Measurements from ENCODE around the gene CACNA1S.
A peak's percentile ranks its signal among the peaks of the same experiment; 100 is the strongest.

The CACNA1S gene

DNA sequence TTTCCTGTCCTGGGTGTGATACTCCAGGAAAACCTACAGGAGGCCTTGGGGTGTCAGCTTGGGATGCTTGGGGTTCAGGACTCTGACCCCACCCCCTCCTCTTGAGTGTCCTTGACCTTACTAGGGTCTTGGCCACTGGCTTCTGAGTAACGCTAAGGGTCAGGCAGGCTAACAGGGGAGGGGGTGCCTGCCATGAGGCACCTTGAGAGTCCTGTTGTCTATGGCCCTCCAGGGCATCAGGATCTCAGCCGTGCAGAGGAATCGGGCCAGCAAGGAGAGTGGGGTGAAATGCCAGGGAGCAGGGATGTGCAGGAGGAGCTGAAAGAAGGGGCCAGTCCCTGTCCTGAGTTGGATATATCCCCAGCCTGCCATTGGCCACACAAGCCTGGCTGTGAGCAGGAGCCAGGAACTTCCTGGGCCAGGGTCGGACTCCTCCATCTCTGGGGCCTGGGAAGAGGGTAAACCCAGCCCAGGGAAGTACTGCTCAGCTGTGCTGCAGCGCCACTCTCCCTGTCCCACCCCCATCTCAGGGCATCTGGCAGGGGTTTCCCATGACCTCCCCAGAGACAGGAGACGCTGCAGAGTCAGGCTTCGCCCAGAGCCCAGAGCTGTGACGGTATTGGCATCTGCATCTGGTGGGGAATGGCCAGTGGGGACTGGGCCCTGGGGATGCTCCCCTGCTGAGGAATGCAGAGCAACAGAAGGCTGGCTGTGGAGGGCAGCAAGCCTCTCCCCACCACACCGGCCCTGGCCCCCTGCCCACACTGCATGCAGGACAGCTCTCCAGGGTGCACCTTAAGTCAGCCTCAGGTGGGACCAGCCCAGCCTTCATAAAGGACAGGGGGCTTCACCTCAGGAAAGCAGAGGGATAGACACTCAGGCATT, 95.0 kb downstream of the CACNA1S start:
- DNase-seq, result peak in 12 of 51 donors; percentile 20 to 56 (median 34)

DNA sequence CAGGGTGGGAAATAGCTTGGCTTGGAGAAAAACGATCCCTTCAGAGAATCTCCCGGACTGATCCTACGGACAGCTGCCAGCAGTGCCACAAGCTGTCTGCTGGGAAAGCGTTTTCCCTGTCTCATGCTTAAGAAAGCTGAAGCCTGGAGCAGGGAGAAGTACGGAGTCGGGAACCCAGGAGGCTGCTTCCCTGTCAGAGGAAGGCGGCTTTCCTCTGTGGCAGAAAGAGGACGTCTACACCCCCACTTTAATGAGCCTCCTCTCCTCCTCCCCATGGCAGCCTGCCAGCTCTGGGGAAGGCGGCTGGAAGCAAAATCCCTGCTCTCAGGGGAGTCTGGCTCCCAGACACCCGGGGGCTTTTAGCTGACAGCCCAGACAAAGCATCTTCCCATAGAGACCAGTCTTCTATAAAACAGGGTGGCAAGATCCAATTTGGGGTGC, 96.0 kb downstream of the CACNA1S start:
- DNase-seq, result peak in 32 of 51 donors; percentile 21 to 78 (median 56)

DNA sequence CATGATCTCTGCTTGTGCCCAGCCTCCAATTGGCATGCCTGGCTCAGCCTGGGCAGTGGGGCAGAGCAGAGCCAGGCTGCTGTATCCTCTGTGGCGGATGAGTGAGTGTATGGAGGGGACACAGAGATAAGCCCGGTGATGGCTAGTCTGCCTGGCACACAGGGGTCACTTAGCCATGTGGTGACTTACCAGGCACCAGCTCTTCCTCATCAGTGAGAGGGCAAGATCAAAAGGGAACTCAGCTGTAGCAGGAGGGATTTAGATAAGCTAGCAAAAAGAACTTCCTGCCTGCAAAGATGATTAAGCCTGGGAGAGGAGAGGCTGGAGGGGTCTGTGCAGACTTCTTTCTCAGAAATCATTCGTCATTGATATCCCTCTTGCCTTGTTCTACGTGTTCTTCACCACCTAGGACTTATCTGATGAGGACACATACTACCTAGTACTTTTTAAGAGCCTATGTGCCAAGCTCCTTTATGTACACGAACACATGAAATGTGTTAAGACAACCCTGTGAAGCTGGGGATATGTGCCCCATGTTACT, 96.6 kb downstream of the CACNA1S start:
- peak in 3 of 51 donors; percentile 19 to 63 (median 31) for DNase-seq

DNA sequence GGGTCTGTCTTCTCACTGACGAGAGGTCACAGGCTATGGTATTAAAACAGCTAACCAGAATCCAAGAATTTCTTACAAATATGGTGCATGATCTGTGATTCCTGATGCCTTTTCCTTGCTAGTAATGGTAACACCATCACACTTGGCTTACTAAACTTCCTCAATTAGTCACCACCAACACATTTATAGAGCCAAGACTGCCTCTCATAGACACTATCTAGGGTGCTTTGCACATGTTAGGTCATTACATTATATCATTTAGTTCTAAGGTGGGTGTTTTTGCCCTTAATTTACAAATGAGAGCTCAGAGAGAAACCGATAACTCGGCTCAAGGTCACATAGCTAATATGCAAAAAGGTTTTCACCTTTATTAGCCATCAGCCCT, 97.4 kb downstream of the CACNA1S start:
- DNase-seq, result no peak

DNA sequence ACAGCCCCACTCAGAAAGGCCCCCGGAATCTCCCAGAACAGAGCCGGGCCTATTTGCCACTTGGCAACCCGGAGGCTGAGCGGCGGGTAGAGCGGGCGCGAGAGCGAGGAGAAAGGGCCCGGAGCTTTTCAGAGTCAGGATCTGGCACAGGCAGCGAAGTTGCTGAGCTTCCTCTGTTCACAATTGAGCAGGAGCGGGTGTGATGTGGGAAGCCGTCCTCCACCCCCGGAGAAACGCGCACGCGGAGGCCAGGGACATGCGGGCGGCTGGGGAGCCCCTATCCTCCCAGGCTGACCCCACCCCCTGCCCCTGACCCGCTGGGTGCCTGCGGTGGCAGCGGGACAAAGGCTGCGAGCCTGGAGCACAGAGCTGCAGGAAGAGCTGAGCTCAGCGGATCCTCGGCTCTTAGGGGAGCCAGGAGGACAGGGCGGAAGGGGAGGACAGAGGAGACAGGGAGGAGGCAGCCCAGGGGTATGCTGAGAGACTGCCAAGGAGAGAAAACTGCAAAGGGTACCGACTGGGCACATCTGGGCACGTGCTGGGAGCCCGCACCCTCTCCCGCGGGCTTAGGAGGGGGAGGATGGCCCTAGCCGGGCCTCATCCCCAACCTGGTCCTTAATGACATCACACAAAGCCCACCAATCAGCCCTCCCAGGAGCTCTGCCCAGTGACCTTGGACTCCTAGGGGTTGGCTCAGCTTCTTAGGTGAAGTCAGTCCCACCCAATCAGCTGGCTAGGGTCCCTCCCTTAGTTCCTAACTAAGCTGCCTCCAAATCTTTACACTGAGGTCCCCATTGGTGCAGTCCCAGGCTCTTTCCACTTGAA, 98.0 kb downstream of the CACNA1S start:
- peak in 42 of 51 donors; percentile 14 to 84 (median 62) for DNase-seq

DNA sequence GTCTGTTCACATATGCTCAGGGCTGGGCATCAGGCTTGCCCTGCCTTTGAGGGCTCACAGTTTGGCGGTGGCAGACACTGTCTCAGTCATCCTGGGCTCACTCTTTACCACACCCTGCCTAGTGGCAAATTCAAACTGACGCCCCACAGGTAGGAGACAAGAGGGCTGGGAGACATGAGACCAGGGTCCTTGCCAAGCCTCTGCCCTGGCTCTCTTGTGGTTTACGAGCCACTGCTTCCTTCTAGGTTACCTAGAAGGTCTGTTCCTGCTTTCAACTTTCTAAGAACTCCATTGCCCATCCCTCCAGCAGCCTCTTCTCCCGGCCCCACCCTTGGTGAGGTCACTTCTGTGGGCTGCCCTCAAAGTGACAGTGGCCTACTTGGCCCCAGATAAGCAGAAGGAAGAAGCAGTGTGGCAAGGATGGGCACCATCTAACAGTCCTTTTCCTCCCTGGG, 99.2 kb downstream of the CACNA1S start:
- no peak for DNase-seq

DNA sequence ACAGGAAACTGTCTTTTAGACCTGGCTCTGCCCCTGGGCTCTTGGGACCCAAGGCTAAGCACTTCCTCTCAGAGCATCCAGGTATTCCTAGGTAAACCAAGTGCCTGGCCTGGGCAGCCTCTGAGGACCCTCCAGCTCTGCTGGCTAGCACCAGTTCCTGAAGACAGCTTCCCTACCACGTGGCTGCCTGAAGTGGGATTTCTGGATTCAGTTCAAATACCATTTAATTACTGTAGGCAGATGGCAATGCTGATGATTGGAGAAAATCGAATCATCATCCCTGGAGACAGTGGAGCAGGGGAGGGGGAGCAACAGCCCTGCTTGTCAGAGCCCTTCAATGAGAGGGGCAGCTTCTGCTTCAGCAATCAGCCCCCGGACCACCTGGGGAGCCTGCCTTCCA, 100.6 kb downstream of the CACNA1S start:
- DNase-seq, result no peak

DNA sequence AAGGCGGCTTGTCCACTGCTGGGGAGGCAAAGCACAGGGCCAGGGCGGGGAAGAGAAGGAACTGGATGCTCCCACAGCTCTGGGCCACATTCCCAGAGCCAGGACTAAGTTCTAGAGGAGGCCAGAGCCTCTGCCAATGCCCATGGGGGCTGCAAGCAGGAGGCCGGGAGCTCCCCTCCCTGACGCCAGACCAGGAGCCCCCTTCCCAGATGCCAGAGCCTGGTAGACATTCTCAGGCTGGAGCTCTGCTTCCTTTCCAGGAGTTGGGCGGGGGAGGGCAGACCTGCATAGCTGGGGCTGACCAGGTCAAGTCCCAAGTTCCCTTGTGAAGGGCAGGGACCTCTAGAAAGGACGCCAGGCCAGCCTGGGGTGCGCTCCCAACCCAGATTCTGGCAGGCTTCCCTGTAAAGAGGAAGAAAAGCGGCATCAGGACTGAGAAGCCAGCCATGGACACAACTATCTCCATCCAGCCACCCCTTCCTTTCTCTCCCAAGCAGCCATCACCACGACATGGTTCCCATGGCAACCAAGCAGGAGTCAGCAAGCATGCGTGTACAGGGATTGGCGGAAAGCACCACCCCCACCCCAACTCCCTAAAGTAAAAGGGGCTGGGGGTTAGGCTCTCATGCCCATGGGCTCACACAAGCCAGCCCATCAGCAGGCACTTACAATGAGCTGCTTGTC, 102.1 kb downstream of the CACNA1S start:
- DNase-seq, result peak in 34 of 51 donors; percentile 13 to 81 (median 60)

DNA sequence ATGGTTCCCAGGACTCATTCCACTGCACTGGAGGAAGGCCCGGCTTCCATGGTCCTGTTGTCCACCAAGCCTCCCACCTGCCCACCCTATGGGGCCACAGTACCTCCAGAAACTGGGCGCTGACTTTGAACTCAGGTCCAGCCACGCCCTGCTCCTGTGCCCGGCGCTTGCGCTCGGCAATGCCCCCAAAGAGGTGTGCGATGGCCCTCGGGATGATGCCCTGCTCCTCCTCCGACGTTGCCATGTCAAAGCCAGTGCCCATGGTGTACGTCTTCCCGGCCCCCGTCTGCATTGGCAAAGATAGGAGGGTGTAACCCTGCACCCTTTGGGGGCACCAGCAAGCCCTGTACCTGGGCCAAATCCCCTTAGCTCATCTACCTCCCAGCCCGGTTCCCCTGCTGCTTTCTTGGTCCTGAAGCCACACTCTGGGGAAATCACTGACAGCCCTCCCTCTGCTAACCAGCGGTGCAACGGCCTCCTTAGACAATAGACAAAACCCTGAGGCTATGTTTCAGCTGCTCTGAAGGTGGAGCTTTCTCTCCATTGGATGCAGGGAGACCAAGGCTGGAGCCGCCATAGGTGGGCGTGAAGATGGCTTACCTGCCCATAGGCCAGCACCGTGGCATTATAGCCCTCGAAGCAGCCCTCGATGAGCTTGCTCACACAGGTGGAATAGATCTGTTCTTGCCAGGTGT, 103.4 kb downstream of the CACNA1S start:
- DNase-seq, result no peak

DNA sequence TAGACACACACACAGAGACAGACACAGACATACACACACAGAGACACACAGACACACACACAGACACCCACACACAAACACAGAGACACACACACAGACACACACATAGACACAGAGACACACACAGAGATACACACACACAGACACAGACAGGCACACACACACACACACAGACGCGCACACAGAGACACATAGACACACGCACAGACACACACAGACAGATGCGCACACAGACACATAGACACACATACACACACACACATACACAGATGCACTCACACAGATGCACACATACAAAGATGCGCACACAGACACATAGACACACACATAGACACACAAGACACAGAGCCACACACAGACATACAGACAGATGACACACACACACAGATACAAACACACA, 104.7 kb downstream of the CACNA1S start:
- no peak for DNase-seq

DNA sequence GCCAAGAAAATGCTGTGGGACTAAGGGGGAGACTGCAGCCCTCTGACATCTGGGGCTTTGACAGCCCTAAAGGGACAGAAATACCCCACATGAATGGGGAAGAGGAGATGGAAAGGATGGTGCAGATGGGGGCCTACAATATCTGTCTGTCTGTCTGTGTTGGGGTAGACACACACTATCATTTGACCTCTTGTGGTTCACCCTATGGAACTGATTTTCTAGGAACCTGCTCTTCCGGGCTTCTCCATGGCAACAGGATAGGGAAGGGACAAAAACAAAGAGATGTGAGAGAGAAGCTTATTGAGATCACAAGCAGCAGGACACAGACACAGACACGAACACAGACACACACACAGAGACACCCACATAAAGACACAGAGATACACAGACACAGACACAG, 105.8 kb downstream of the CACNA1S start:
- DNase-seq, result no peak

DNA sequence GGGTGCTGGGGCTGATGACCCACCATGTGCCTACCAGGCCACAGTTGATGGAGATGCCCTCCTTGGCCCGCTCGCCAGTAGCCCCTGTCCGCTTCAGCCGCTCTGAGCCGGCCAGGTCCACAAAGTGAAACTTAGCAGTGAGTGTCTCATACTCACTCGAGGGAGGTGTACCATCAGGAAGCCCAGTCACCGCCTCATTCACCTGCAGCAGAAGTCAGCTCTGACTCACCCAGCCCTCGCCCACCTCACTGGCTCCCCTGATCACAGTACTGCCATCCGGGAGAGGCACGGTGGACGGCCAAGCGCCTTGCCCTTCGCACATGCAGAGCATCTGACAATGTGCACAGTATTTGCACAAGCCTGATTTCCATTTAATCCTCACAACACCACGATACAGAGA, 107.5 kb downstream of the CACNA1S start:
- no peak for DNase-seq

DNA sequence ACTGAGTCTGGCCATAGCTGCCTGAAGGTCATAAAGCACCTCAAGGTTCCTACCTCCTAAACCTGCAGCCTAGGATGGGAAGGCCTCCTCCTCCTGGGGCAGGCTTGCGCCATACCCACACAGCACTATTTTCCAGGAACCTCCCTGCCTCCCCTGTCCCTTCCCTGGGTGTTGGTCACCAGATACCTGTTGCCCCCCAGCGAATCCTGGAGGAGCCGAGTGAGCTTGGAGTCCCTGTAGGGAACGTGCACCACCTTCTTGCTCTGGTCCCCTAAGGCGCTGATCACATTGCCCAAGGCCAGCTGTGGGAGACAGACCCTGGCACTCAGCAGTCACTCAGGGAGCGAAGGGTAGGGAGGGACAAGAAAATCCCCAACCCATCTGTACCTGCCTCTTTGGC, 108.1 kb downstream of the CACNA1S start:
- no peak for DNase-seq

DNA sequence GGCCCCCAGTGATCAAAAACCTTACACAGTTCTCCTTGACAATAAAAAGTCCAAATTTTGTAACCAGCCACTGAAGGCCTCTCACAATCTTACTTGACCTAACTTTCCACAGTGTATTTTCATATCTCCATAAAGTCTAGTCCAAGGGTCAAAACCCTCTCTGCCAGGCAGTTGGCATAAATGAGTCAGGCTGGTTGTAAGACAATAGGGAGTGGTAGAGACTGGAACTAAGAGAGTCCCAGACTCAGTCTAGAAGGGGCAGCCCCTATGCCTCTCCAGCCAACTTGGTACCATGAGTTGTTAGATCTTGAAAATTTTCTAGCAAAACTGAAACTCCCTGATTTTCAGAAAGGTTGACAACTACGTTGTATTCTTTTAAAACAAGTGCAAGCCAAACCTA, 109.7 kb downstream of the CACNA1S start:
- DNase-seq, result no peak

DNA sequence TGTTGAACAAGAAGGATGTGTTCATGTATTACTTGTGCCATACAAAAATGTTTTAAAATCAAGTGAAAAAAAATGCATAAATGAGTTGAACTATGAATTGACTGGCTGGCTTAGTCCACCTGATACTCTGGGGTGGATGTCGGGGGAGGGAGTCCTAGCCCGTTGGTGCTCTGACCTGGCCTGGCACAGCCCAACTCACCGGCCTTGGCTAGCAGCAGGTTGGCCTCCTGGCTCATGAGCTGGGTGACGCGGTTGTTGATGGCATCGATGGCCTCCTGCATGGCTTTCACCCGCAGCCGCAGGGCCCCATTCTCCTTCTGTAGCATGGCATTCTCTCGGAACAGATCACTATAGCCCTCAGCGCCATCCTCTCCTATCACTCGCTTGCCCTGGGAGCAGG, 110.3 kb downstream of the CACNA1S start:
- no peak for DNase-seq

DNA sequence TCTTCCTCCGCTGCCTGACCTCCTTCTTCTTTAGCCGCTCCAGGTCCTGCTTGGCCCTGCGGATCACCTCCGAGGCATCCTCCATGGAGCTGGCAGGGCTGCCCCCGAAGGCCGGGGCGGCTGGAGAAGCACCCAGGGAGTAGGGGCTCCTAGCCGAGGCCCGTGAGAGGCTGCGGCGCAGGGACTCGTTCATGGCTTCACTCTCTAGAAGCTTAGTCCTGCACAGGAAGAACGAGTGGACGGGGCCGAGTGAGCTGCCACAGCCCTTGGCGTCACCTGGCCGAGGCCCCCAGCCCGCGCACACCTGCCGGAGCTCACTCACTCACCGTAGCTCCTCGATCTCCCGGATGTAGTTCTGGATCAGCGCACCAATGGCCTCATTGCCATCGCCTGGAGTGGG, 111.8 kb downstream of the CACNA1S start:
- no peak for DNase-seq

DNA sequence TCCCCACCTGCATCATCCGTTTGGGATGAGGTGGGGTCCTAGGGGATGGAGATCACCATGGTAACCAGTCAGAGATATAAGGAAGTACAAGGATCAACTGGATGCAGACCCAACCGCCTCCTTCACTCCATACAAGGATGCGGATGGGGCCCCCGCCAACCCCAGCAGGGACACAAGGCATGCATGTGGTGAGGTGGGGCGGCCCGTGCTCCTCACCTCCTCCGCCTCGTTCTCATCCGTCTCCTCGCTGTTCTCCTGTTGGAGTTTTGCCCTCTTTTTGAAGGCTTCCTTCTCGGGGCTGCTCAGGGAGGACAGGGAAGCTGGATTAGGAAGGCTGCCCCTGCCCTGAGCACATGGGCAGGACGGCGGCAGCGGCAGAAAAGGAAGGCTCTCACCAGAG, 112.6 kb downstream of the CACNA1S start:
- no peak for DNase-seq

DNA sequence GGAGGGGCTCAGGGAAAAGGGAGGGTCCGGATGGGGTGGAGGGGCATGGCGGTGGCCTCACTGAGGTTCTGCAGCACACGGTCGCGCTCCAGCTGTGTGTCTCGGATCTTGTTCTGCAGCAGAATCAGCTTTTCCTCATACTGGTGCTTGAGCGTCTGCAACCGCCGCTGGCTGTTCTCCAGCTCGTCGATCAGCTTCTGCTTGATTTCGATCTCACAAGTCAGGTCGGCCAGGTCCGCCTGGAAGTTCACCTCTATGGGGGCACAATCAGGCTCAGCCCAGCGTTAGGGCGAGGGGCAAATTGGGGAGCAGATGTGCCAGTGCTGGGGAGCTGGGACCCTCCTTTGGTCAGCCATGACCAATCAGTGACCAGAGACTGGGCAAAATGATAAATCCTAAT, 113.9 kb downstream of the CACNA1S start:
- no peak for DNase-seq

DNA sequence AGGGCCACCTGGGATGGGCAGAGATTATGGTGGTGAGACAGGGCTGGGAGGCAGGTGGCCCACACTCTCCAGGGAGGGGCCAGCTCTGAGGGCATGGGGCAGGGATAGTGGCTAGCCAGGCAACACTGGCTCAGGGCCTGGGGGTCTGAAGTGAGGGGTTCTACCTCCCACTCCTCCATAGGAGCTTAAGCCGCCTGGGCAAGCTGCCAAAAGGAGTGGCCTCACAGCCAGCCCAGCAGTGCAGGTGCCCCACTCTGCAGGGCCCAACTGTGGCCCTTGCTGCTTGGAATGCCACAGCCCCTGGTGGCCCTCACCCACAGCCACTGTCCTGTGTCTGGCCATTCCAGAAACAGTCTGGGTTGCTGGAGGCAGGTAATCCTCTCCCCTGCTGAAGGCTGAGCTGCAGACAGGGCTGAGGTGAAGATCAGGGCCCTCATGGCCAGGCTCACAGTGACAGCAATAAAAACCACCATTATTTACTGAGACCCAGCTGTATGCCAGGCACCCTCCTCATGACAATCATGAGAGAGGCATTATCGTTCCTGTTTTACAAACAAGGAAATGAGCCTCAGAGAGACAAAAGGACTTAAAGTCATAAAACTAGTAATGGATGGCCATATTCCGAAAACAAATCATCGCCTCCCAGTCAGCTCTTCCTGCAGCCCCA, 119.7 kb downstream of the CACNA1S start:
- DNase-seq, result no peak

DNA sequence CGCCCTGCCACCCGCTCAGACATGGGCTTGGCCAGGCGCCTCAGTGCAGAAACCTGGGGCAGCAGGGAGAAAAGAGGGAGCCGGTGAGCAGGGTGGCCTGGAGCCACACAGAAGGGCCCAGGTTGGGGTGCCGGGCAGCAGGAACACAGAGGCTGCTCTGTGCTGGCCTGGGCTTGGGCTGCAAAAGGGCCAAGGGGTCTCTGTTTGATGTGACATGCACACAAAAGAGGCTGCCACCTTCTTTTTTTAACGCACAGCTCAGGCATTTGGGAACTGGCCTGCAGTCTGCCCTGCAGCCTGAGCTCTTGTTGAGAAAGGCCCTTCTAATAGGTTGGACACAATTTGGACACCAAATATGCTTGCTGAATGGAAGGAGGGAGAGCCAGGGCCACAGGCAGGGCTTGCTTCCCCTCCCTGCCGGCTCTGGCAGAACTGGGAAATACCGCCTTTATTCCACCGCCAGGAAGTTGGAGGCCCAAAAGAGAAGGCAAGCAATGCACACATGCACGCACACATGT, 121.1 kb downstream of the CACNA1S start:
- DNase-seq, result peak in 9 of 51 donors; percentile 24 to 61 (median 37)

Measured in hypothalamus (tissue), 51 donors.